Superior temporal gyrus (tissue), 1 donor: Measurements from ENCODE around the gene B3GALT4.
"Not testable (repeated sequence)": the region's sequence is repeated elsewhere in the genome, so short reads cannot be mapped to it uniquely, and the experiment has no call there.

Experiments used
- DNase-seq: peaks from one replicate; pipeline ENCODE4 v3.0.0-alpha.2; 2016; ENCODE audit errors: extremely low spot score

B3GALT4 gene

DNA sequence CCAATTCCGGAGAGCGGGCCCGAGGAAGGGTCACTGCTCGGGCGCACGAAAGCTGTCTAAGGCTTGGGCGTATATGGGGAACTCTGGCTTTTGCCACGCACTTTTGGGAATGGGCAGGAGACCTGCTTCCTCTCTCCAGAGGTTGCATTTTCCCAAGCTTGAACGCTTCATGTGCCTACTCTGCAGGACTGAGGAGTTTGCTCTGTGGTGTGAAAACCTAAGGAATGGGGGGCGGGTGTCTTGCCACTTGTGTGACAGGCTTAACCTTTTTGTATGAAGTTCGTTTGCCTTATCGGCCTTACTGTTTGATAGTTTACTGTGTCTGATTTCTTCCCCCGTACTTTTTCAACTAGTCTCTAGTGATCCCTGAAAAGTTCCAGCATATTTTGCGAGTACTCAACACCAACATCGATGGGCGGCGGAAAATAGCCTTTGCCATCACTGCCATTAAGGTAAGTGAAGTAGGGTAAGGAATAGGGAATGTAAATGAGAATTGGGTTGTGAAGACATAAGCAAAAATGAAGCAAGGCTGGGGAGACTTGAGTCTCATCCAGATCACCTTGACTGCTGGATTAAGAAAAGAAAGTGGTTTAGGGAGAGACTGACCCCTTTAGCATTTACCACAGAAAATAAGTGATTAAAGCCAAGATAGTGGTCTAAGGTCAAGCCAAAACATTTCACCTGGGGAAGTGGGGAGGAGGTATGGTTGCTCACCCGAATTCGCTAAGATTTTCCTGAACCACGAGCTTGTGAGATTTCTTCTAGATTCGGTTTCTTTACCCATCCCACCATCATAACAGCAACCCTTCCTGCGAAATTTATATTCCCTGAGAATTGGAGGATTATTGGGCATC, 4.4 kb upstream of the B3GALT4 start:
- no peak for DNase-seq

GRCh38 chr6:33273129-33273923, 3.6 kb upstream of the B3GALT4 start:
- no peak for DNase-seq

DNA sequence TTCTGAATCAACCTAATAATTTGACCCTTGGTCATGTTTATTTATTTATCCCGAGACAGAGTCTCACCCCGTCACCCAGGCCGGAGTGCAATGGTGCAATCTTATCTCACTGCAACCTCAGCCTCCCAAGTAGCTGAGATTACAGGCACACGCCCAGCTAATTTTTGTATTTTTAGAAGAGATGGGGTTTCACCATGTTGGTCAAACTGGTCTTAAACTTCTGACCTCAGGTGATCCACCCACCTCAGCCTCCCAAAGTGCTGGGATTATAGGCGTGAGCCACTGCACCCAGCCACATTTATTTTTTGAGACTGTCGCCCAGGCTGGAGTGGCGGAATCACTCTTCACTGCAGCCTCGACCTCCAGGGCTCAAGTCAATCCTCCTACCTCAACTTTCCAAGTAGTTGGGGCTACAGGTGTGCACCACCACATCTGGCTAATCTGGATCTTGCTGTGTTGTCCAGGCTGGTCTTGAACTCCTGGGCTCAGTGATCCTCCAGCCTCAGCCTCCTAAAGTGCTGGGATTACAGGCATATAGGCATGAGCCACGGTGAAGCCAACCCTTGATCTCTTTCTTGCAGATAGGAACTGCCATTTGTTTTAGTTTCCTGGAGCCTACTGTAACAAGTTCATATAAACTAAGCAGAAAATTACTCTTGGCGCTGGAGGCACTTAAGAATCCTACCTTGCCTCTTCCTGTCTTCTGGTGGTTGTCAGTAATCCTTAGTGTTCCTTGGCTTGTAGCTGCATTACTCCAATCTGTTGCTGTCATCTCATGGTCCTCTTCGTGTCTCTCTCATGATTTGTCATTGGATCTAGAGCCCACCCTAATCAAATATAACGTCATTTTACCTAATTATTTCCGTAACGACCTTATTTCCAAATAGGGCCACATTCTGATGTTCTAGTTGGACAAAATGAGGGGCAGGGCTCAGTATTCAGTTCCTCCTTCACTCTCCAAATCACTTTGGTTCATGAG, 2.7 kb upstream of the B3GALT4 start:
- DNase-seq = no peak

DNA sequence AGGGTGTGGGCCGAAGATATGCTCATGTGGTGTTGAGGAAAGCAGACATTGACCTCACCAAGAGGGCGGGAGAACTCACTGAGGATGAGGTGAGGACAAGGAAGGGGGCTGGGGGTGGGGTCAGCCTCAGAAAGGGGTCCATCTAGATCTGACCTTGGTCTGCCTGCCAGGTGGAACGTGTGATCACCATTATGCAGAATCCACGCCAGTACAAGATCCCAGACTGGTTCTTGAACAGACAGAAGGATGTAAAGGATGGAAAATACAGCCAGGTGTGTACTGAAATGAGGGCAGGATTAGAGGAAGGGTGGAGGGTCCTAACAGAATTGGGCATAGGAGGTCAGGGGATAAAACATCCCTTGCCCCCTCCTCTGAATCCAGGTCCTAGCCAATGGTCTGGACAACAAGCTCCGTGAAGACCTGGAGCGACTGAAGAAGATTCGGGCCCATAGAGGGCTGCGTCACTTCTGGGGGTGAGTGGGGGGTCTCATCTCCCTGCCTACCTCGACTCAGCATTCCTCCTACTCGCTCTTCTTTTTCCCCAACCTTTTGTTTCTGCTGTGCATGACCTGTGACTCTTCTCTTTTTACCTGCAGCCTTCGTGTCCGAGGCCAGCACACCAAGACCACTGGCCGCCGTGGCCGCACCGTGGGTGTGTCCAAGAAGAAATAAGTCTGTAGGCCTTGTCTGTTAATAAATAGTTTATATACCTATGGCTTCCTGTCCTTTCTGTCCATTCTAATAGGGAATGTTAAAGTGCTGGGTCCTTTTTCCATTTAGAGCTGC, 935 bp upstream of the B3GALT4 start:
- not testable (repeated sequence) for DNase-seq

GRCh38 chr6:33276581-33276863, 401 bp upstream of the B3GALT4 start:
- DNase-seq = no peak

DNA sequence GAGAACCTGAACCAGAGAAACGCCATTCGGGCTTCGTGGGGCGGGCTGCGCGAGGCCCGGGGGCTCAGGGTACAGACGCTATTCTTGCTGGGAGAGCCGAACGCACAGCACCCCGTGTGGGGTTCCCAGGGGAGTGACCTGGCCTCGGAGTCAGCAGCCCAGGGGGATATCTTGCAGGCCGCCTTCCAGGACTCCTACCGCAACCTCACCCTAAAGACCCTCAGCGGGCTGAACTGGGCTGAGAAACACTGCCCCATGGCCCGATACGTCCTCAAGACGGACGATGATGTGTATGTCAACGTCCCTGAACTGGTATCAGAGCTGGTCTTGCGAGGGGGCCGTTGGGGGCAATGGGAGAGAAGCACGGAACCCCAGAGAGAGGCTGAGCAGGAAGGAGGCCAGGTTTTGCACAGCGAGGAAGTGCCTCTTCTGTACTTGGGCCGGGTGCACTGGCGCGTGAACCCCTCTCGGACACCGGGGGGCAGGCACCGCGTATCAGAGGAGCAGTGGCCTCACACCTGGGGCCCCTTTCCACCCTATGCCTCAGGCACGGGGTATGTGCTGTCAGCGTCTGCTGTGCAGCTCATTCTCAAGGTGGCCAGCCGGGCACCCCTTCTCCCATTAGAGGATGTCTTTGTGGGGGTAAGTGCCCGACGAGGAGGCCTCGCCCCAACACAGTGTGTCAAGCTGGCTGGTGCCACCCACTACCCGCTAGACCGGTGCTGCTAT, 904 bp downstream of the B3GALT4 start:
- DNase-seq = no peak

GRCh38 chr6:33278392-33278741, 1.4 kb downstream of the B3GALT4 start:
- no peak for DNase-seq

GRCh38 chr6:33278810-33279209, 1.9 kb downstream of the B3GALT4 start:
- no peak for DNase-seq

DNA sequence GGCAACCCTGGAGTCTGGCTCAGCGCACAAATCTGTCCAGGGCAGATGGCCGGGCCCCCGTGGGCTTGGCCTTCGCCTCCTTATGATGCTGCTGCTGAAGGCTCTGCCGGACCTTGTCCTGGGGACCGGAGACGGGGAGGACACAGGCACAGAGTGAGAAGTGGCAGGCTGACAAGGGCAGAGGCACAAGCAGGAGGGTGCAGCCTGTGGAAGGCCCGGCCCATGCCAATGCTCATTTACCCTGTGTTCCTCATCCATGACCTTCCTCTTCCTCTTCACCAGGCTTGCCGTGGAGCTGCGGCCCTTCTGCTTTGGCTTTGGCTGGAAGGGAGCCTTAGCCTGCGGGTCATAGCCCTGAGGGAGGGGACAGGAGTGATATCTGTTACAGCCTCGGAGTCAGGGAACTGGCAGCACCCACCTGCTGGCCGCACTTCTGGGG, 2.4 kb downstream of the B3GALT4 start:
- no peak for DNase-seq

DNA sequence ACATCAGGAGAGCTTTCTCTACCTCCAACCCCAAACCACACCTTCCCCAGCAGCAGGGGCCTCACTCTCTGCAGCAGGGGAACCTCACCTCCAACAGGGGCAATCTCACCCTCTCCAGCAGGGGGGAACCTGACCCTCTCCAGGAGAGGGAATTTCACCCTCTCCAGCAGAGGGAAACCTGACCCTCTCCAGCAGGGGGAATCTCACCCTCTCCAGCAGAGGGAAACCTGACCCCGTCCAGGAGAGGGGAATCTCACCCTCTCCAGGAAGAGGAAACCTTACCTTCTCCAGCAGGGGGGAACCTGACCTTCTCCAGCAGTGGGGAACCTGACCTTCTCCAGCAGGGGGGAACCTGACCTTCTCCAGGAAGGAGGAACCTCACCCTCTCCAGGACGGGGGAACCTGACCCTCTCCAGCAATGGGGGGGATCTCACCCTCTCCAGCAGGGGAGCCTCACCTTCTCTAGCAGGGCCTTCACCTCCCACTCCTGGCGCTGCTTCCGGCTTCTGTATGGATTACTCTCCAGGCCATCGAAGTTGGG, 3.1 kb downstream of the B3GALT4 start:
- DNase-seq = no peak

DNA sequence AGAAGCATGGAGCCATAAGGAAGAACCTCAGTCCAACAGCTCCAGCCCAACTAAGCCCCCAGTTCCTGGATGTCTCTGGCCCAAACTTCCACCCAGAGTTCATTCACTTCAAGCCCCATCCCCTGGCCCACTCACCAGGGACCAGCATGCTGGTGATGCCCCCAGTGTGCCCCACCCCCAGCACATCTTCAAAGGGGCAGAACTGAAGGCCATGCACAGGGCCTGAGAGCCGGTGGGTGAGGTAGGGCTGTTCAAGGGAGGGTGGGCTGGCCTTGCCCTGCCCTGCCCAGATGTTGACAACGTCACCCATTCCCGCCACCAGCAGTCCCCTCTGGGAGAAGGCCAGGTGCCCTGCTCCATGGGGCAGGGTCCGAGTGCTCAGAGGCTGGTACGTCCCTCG, 3.6 kb downstream of the B3GALT4 start:
- DNase-seq = no peak

GRCh38 chr6:33285214-33285613, 8.3 kb downstream of the B3GALT4 start:
- not testable (repeated sequence) for DNase-seq

DNA sequence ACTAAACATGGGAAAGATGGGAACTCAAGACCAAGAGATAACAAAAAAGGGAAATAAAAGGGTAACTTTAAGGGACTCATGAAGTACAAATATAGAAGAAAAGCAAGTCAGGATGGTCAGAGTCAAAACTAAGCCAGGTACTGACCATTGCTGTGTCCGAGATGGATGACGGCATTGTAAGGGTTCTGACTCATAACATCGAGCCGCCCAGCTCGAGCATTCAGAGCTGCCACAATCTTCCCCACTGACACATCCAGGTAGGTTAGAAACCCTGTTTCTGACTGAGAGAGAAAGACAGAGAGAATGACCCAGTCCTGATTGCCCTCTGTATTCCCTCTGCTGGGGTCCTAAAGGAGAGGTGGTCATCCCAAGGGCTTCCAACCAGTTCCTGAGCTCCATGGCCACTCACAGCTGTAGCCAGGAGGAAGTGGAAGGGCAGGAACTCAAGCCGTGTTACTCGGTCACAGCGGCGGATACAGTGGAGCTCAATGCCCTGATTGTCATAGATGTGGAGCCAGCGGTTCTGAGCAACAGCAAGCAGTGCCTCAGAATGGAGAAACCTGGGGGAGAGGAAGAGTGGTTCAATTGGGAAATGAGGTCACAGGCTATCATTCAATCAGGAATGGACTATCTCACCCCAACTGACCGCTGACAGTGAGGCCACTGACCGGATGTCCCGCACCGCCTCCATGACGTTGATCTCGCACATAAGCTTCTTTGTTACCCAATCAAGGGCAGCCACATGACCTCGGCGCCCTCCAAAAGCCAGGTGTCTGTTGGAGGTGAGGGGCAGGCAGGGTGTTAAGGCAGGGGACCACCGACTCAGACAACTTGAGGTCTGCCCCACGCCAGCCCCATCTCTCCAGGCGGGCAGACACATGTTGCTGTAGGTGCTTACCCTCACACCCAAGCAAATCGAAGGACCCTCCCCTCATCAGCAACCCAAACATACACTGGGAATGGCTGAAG, 10.3 kb downstream of the B3GALT4 start:
- no peak for DNase-seq

- no peak for DNase-seq
These were observed 11.4 kb downstream of the B3GALT4 start for GRCh38 chr6:33288141-33288920.

GRCh38 chr6:33288921-33289783, 12.2 kb downstream of the B3GALT4 start, which contains the start of the genes PFDN6 and WDR46:
Gene PFDN6, plus strand, starts transcription at chr6:33289601. Its CDS starts 256 bp downstream, at chr6:33289857.
Gene WDR46, minus strand, starts transcription at chr6:33289239. Its CDS starts 69 bp downstream, at chr6:33289170.
- peak; percentile 100 for DNase-seq

DNA sequence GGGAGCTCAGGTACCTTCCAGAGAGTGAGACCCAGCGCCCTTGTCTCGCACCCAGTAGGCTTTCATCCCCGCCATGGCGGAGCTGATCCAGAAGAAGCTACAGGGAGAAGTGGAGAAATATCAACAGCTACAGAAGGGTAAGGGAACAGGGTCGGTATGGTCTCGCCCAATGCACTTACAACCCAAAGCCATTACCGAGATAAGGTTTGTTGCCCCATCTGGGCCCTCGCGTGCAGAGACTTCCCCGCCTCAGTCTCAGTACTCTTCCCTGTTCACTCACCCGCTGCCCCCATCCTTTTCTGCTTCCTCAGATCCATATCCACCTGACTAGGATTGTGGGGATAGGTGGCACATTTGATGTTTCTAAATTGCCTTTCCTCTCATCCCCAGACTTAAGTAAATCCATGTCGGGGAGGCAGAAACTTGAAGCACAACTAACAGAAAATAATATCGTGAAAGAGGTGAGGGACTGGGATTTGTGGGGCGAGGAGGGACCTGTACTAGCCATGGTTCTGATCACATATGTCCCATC, 12.9 kb downstream of the B3GALT4 start:
- no peak for DNase-seq

DNA sequence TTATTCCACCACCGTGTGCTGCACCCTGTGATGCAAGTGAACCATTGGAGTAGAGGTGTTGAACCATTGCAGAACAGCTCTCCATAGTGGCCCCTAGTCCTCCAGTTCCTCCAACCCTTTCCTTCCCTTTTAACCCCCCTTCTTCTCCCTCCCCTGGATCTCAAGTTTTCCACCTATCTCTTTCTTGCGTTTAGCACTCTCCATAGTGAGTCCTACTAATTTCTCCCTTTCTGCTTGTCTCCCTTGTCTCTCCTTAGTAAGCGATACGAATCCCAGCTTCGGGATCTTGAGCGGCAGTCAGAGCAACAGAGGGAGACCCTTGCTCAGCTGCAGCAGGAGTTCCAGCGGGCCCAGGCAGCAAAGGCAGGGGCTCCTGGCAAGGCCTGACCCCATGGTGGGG, 13.5 kb downstream of the B3GALT4 start:
- DNase-seq = no peak
